CD4-positive, CD25-positive, alpha-beta regulatory T cell (primary cell): Measurements from ENCODE around the gene WNK2. TPM values are rescaled to one million over a fixed set of nuclear protein-coding genes. Genes with fewer than 3 reads are reported as not detected.

Experiments used
- ATAC-seq, 2 donors: fragments of 150-1000 bp; cut with Tn5 transposase; one replicate each; pipeline ENCODE4 v1.10.0; 2021; ENCODE audit warnings: low read depth in 2 of 2, moderate number of reproducible peaks in 2 of 2, moderate library complexity in 1 of 2
- DNase-seq, 3 donors: peaks; one replicate each; pipeline versions ENCODE4 v3.0.0 to v3.0.0-alpha.2; 2012 to 2022; ENCODE audit warnings: mixed read lengths in 1 of 3
- H3K27ac ChIP-seq: one replicate; pipeline ENCODE4 v1.7.0; 2013; ENCODE audit warnings: mild to moderate bottlenecking, low read length; ENCODE audit not compliant: insufficient read depth, poor library complexity, severe bottlenecking
- H3K27me3 ChIP-seq: one replicate; pipeline ENCODE4 v1.7.0; 2013; ENCODE audit warnings: low read length; ENCODE audit not compliant: control insufficient read depth, insufficient read depth
- H3K36me3 ChIP-seq: one replicate; pipeline ENCODE4 v1.7.0; 2013; ENCODE audit warnings: mild to moderate bottlenecking, low read length, moderate library complexity; ENCODE audit not compliant: control insufficient read depth, insufficient read depth
- H3K4me1 ChIP-seq: 2 replicates; pipeline ENCODE4 v1.7.0; 2013; ENCODE audit warnings: mild to moderate bottlenecking, low read length; ENCODE audit not compliant: insufficient read depth, control insufficient read depth, poor library complexity, severe bottlenecking
- H3K4me3 ChIP-seq: one replicate; pipeline ENCODE4 v1.7.0; 2013; ENCODE audit warnings: low read depth, mild to moderate bottlenecking, low read length, moderate library complexity
- H3K9me3 ChIP-seq, 2 experiments: 1 replicate in 1 of 2; 2 replicates in 1 of 2; pipeline ENCODE4 v1.7.0; 2013; ENCODE audit warnings: low read length in 2 of 2, mild to moderate bottlenecking in 1 of 2, moderate library complexity in 1 of 2; ENCODE audit not compliant: control insufficient read depth in 2 of 2
- H3K27ac Mint-ChIP-seq, 3 donors: one replicate each; pipeline ENCODE4 v1.8.0; 2020 to 2022; ENCODE audit warnings: mild to moderate bottlenecking in 3 of 3, mixed read lengths in 3 of 3, moderate library complexity in 2 of 3
- H3K27me3 Mint-ChIP-seq: one replicate; pipeline ENCODE4 v1.8.0; 2022; ENCODE audit warnings: mild to moderate bottlenecking, mixed read lengths
- H3K36me3 Mint-ChIP-seq: one replicate; pipeline ENCODE4 v1.8.0; 2020; ENCODE audit warnings: mixed read lengths
- H3K4me1 Mint-ChIP-seq, 4 donors: one replicate each; pipeline ENCODE4 v1.8.0; 2020 to 2022; ENCODE audit warnings: mixed read lengths in 4 of 4, mild to moderate bottlenecking in 1 of 4
- H3K4me3 Mint-ChIP-seq, 4 donors: one replicate each; pipeline ENCODE4 v1.8.0; 2020 to 2022; ENCODE audit warnings: mild to moderate bottlenecking in 4 of 4, mixed read lengths in 4 of 4, moderate library complexity in 3 of 4
- H3K9me3 Mint-ChIP-seq, 7 donors: one replicate each; pipeline ENCODE4 v1.8.0; 2020 to 2022; ENCODE audit warnings: mixed read lengths in 7 of 7, mild to moderate bottlenecking in 3 of 7, moderate library complexity in 2 of 7
- polyA plus RNA-seq, 4 donors: library from polyadenylated mRNA; unstranded; fragments of 300-500 nt; fragmentation: Illumina TruSeq; gene quantifications; one replicate each; pipeline ENCODE4 v1.2.3, GENCODE V29; 2021
- total RNA-seq: library from RNA; stranded (reverse); gene quantifications from one replicate; pipeline ENCODE4 v1.2.3, GENCODE V29; 2022

Gene WNK2
- total and polyA plus RNA-seq, 5 donors from 2014 or later, result 0.22 TPM; not detected in 4

- Histone ChIP-seq H3K4me1 (no peaks in the 10 kb centered on the region), H3K36me3 (no peaks in the 10 kb centered on the region), H3K9me3 (peaks cover 5 to 7% of the 10 kb centered on the region in 2 experiments), H3K27ac (no peak overlapping the region), H3K27me3 (no peaks in the 10 kb centered on the region), H3K4me3 (no peak overlapping the region)
- Mint-ChIP-seq H3K4me3 (no peak overlapping the region), H3K4me1 (peaks cover 0 to 4% (median 0%) of the 10 kb centered on the region in 4 donors), H3K27me3 (peaks cover 5% of the 10 kb centered on the region), H3K36me3 (no peaks in the 10 kb centered on the region), H3K9me3 (peaks cover 0 to 6% (median 0%) of the 10 kb centered on the region in 7 donors), H3K27ac (no peak overlapping the region)
- DNase-seq (no peak), ATAC-seq (no peak)
Observed at GRCh38 chr9:93211654-93212001, 27.7 kb downstream of the WNK2 start.

- DNase-seq (no peak), ATAC-seq (no peak)
- H3K36me3 Mint-ChIP-seq, result no peaks in the 10 kb centered on the region
- no peaks in the 10 kb centered on the region for H3K36me3 ChIP-seq
- H3K9me3 Mint-ChIP-seq, result peaks cover 0 to 6% (median 1%) of the 10 kb centered on the region in 7 donors
- peaks cover 5% of the 10 kb centered on the region for H3K27me3 Mint-ChIP-seq
- peaks cover 0 to 4% (median 0%) of the 10 kb centered on the region in 4 donors for H3K4me1 Mint-ChIP-seq
- H3K27ac ChIP-seq, result no peak overlapping the region
- H3K4me3 Mint-ChIP-seq, result no peak overlapping the region
- H3K27me3 ChIP-seq, result no peaks in the 10 kb centered on the region
- no peaks in the 10 kb centered on the region for H3K4me1 ChIP-seq
- H3K9me3 ChIP-seq, result peaks cover 5 to 7% of the 10 kb centered on the region in 2 experiments
- no peak overlapping the region for H3K27ac Mint-ChIP-seq
- no peak overlapping the region for H3K4me3 ChIP-seq
Observed at GRCh38 chr9:93212409-93212808, 28.5 kb downstream of the WNK2 start.

- H3K27ac Mint-ChIP-seq, result peak overlapping the region in 1 of 3 donors; percentile 43
- no peaks in the 10 kb centered on the region for H3K36me3 ChIP-seq
- no peaks in the 10 kb centered on the region for H3K27me3 ChIP-seq
- DNase-seq (no peak), ATAC-seq (no peak)
- peaks cover 0 to 6% (median 2%) of the 10 kb centered on the region in 7 donors for H3K9me3 Mint-ChIP-seq
- no peak overlapping the region for H3K27ac ChIP-seq
- H3K27me3 Mint-ChIP-seq, result peaks cover 5% of the 10 kb centered on the region
- no peaks in the 10 kb centered on the region for H3K4me1 ChIP-seq
- H3K4me3 Mint-ChIP-seq, result no peak overlapping the region
- H3K36me3 Mint-ChIP-seq, result no peaks in the 10 kb centered on the region
- H3K9me3 ChIP-seq, result peaks cover 5 to 7% of the 10 kb centered on the region in 2 experiments
- H3K4me3 ChIP-seq, result no peak overlapping the region
- peaks cover 0 to 4% (median 0%) of the 10 kb centered on the region in 4 donors for H3K4me1 Mint-ChIP-seq
Observed at GRCh38 chr9:93216073-93216365, 32.1 kb downstream of the WNK2 start.

- DNase-seq (no peak), ATAC-seq (no peak)
- Mint-ChIP-seq H3K4me3 (no peak overlapping the region), H3K4me1 (peaks cover 0 to 4% (median under 1%) of the 10 kb centered on the region in 4 donors), H3K27ac (no peak overlapping the region), H3K27me3 (peaks cover 13% of the 10 kb centered on the region), H3K9me3 (peaks cover 0 to 6% (median 2%) of the 10 kb centered on the region in 7 donors), H3K36me3 (no peaks in the 10 kb centered on the region)
- H3K27me3 ChIP-seq, result no peaks in the 10 kb centered on the region
- no peak overlapping the region for H3K4me3 ChIP-seq
- H3K4me1 ChIP-seq, result no peaks in the 10 kb centered on the region
- no peaks in the 10 kb centered on the region for H3K36me3 ChIP-seq
- H3K9me3 ChIP-seq, result peaks cover 5 to 7% of the 10 kb centered on the region in 2 experiments
- no peak overlapping the region for H3K27ac ChIP-seq
Observed at GRCh38 chr9:93217706-93218105, 33.8 kb downstream of the WNK2 start.

- Mint-ChIP-seq H3K27ac (no peak overlapping the region), H3K27me3 (peaks cover 13% of the 10 kb centered on the region)
- no peak for ATAC-seq
Observed at GRCh38 chr9:93218161-93218560, 34.2 kb downstream of the WNK2 start.

GRCh38 chr9:93218671-93219420 is 34.9 kb downstream of the WNK2 start:
- H3K9me3 Mint-ChIP-seq, result peaks cover 0 to 6% (median 2%) of the 10 kb centered on the region in 7 donors
- Histone ChIP-seq H3K36me3 (no peaks in the 10 kb centered on the region), H3K27me3 (no peaks in the 10 kb centered on the region), H3K4me3 (no peak overlapping the region), H3K27ac (no peak overlapping the region), H3K4me1 (no peaks in the 10 kb centered on the region), H3K9me3 (peaks cover 5 to 7% of the 10 kb centered on the region in 2 experiments)
- no peak overlapping the region for H3K4me3 Mint-ChIP-seq
- DNase-seq, result no peak
- H3K27ac Mint-ChIP-seq, result no peak overlapping the region
- H3K27me3 Mint-ChIP-seq, result peaks cover 13% of the 10 kb centered on the region
- no peaks in the 10 kb centered on the region for H3K36me3 Mint-ChIP-seq
- peaks cover 0 to 4% (median 1%) of the 10 kb centered on the region in 4 donors for H3K4me1 Mint-ChIP-seq
- no peak for ATAC-seq

More at GRCh38 chr9:93218161-93218560, 34.2 kb downstream of the WNK2 start:
- DNase-seq, result no peak
- no peaks in the 10 kb centered on the region for H3K36me3 Mint-ChIP-seq
- no peak overlapping the region for H3K4me3 Mint-ChIP-seq
- H3K27ac ChIP-seq, result no peak overlapping the region
- H3K4me3 ChIP-seq, result no peak overlapping the region
- H3K27me3 ChIP-seq, result no peaks in the 10 kb centered on the region
- H3K4me1 ChIP-seq, result no peaks in the 10 kb centered on the region
- no peaks in the 10 kb centered on the region for H3K36me3 ChIP-seq
- H3K9me3 Mint-ChIP-seq, result peaks cover 0 to 6% (median 2%) of the 10 kb centered on the region in 7 donors
- peaks cover 0 to 4% (median 1%) of the 10 kb centered on the region in 4 donors for H3K4me1 Mint-ChIP-seq
- H3K9me3 ChIP-seq, result peaks cover 5 to 7% of the 10 kb centered on the region in 2 experiments

GRCh38 chr9:93219692-93220091 is 35.8 kb downstream of the WNK2 start:
- Histone ChIP-seq H3K4me1 (no peaks in the 10 kb centered on the region), H3K4me3 (no peak overlapping the region), H3K27ac (no peak overlapping the region), H3K27me3 (no peaks in the 10 kb centered on the region), H3K9me3 (peaks cover 5 to 7% of the 10 kb centered on the region in 2 experiments), H3K36me3 (no peaks in the 10 kb centered on the region)
- H3K27ac Mint-ChIP-seq, result no peak overlapping the region
- peaks cover 0 to 6% (median 2%) of the 10 kb centered on the region in 7 donors for H3K9me3 Mint-ChIP-seq
- H3K4me1 Mint-ChIP-seq, result peaks cover 0 to 4% (median 1%) of the 10 kb centered on the region in 4 donors
- no peak overlapping the region for H3K4me3 Mint-ChIP-seq
- H3K27me3 Mint-ChIP-seq, result peaks cover 20% of the 10 kb centered on the region
- no peaks in the 10 kb centered on the region for H3K36me3 Mint-ChIP-seq
- no peak for ATAC-seq
- no peak for DNase-seq

- Histone ChIP-seq H3K9me3 (peaks cover 3 to 4% of the 10 kb centered on the region in 2 experiments), H3K4me1 (no peaks in the 10 kb centered on the region), H3K4me3 (no peak overlapping the region), H3K27me3 (no peaks in the 10 kb centered on the region), H3K27ac (no peak overlapping the region), H3K36me3 (no peaks in the 10 kb centered on the region)
- Mint-ChIP-seq H3K4me1 (peaks cover 0 to 6% (median 1%) of the 10 kb centered on the region in 4 donors), H3K9me3 (peaks cover 0 to 3% (median 2%) of the 10 kb centered on the region in 7 donors), H3K4me3 (no peak overlapping the region), H3K27ac (no peak overlapping the region), H3K36me3 (no peaks in the 10 kb centered on the region), H3K27me3 (peaks cover 17% of the 10 kb centered on the region)
- ATAC-seq (no peak), DNase-seq (no peak)
Observed at GRCh38 chr9:93220627-93221026, 36.7 kb downstream of the WNK2 start.
